Stimulated activated CD4-positive, alpha-beta T cell treated with anti-CD3 and anti-CD28 coated beads, TNF-alpha, amount 100 ng/mL, for 48 hours (primary cell): Measurements from ENCODE around the gene HMCN2.
A peak's percentile ranks its signal among the peaks of the same experiment; 100 is the strongest.
"Not testable (repeated sequence)": the region's sequence is repeated elsewhere in the genome, so short reads cannot be mapped to it uniquely, and the experiment has no call there.

Source experiments
- DNase-seq, 3 donors: peaks; one replicate each; pipeline ENCODE4 v3.0.0-alpha.2; 2020; ENCODE audit warnings: low read depth in 3 of 3

Gene HMCN2

GRCh38 chr9:130237763-130238524, 27.6 kb upstream of the HMCN2 start:
- no peak for DNase-seq

GRCh38 chr9:130239363-130239695, 26.2 kb upstream of the HMCN2 start:
- no peak for DNase-seq

- DNase-seq, result peak; percentile 26 to 38 (median 32)
These were observed 25.8 kb upstream of the HMCN2 start for GRCh38 chr9:130239741-130240241.

GRCh38 chr9:130240410-130241197, 25.0 kb upstream of the HMCN2 start:
- DNase-seq, result peak in 1 of 3 donors; percentile 40

GRCh38 chr9:130241198-130241535, 24.4 kb upstream of the HMCN2 start:
- no peak for DNase-seq

- no peak for DNase-seq
These were observed 23.1 kb upstream of the HMCN2 start for GRCh38 chr9:130242270-130243014.

GRCh38 chr9:130243015-130243881, 22.3 kb upstream of the HMCN2 start:
- DNase-seq, result peak; percentile 67 to 75 (median 69)

GRCh38 chr9:130243882-130244170, 21.7 kb upstream of the HMCN2 start:
- no peak for DNase-seq

- DNase-seq, result no peak
These were observed 20.9 kb upstream of the HMCN2 start for GRCh38 chr9:130244548-130245165.

- DNase-seq, result no peak
These were observed 20.1 kb upstream of the HMCN2 start for GRCh38 chr9:130245474-130245873.

- no peak for DNase-seq
These were observed 19.4 kb upstream of the HMCN2 start for GRCh38 chr9:130246126-130246525.

GRCh38 chr9:130254747-130255630, 10.6 kb upstream of the HMCN2 start:
- DNase-seq, result no peak

GRCh38 chr9:130255631-130256134, 9.9 kb upstream of the HMCN2 start:
- DNase-seq, result no peak

GRCh38 chr9:130256644-130257043, 8.9 kb upstream of the HMCN2 start:
- no peak for DNase-seq

GRCh38 chr9:130258137-130258536, 7.4 kb upstream of the HMCN2 start:
- DNase-seq, result not testable (repeated sequence)

GRCh38 chr9:130259044-130259443, 6.5 kb upstream of the HMCN2 start:
- DNase-seq, result no peak

GRCh38 chr9:130260816-130261765, 4.5 kb upstream of the HMCN2 start:
- no peak for DNase-seq

- DNase-seq, result no peak
These were observed 3.4 kb upstream of the HMCN2 start for GRCh38 chr9:130262061-130262745.
